NCI-H2107 treated with DMSO at 0.1 percent for 48 hours (cell line): ENCODE results near the gene NTN4.
"Not testable (repeated sequence)": the region's sequence is repeated elsewhere in the genome, so short reads cannot be mapped to it uniquely, and the experiment has no call there.

ENCODE experiments used
- DNase-seq: peaks from one replicate; lab custom pipeline; 2025; ENCODE audit not compliant: unreplicated experiment; lab: John Stamatoyannopoulos, UW

NTN4 gene

GRCh38 chr12:95715177-95715576 lies 75.4 kb downstream of the NTN4 start:
- no peak for DNase-seq

DNA sequence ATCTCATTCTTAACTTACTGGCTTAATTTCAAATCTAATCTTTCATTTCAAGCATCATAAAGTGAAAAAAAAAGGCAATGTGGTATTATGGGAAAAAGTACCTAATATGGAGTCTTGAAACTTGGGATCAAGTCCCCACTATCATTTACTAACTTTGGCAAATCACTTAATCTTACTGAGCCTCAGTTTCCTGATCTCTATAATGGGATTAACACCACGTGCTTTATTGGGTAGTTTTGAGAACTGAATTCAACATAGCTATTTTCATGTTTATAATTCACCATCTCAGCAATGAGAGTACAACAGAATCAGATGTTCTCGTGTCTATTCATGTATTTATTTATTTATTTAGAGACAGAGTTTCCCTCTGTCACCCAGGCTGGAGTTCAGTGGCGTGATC lies 78.3 kb downstream of the NTN4 start:
- DNase-seq = no peak

- DNase-seq = no peak
Measured at GRCh38 chr12:95710386-95710785, 80.2 kb downstream of the NTN4 start.

DNA sequence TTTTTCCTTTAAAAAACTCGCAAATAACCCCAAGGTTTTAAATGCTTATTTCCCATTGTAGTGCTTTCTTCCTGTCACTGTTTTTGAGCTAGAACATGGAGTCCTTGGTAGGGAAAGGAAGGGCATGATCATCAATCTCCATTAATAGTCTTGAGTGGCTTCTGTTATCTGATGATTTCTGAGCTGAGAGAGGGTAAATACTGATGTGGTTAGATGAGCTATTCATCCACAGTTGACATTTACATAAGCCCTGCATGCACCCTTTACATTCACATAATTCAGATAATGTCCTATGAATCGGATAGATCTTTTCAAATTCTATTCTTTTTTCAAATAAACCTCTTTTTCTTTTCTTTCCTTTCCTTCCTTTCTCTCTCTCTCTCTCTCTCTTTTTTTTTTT lies 81.4 kb downstream of the NTN4 start:
- no peak for DNase-seq

DNA sequence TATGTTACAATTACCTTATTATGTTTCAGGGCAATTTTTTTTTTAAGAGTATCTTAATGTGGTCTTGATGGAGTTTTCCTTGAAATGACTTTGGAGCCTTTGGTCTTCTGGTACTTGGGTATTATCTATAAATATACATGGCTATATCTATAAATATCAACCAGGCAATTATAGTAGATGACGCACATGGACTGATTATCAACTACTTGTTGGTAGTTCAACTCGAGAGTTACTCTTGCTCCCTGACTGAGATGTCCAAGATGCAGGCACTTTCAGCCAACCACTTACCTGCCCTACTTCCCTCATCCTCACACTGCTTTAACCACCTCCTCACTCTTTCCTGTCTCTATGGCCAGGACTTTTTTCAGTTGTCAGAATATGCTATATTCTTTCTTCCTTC lies 85.4 kb downstream of the NTN4 start:
- no peak for DNase-seq

DNA sequence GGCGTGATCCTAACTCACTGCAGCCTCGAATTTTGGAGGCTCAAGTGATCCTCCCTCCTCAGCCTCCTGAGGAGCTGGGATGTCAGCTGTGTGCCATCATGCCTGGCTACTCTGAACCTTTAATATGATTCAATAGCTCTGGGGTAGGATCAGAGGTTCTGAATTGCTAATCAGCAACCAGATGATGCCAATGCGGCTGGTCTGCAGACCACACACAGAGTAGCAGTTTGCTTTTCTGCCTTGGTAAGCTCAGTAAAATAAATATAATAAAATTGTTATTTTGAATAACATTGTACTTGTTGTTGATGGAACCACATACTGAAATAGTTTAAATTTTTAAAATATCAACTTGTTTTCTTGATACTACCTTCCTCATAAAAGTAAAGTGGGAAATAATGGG lies 86.6 kb downstream of the NTN4 start:
- DNase-seq = no peak

DNA sequence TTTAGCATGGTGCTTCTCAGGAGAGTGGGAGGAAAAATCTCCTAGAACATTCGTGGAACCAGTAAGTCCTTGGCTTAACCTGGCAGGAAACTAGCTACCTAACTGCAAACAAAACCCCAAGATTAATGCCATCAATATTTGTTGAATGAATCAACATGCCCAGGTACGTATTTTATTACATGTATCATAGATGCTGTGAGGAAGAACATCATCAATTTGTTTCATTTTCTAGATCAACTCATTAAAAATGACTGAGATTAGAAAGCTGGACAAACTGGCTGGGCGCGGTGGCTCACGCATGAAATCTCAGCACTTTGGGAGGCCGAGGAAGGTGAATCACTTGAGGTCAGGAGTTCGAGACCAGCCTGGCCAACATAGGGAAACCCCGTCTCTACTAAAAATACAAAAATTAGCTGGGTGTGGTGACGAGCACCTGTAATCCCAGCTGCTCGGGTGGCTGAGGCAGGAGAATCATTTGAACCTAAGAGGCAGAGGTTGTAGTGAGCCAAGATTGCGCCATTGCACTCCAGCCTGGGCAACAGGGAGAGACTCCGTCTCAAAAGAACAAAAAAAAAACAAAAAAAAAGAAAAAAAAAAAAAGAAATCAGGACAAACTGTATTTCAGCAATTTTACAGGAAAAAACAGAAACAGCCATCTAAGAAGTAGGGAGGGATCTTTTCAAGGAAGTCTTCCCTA lies 88.7 kb downstream of the NTN4 start:
- DNase-seq = no peak

- DNase-seq = no peak
Measured at GRCh38 chr12:95701275-95701674, 89.3 kb downstream of the NTN4 start.

DNA sequence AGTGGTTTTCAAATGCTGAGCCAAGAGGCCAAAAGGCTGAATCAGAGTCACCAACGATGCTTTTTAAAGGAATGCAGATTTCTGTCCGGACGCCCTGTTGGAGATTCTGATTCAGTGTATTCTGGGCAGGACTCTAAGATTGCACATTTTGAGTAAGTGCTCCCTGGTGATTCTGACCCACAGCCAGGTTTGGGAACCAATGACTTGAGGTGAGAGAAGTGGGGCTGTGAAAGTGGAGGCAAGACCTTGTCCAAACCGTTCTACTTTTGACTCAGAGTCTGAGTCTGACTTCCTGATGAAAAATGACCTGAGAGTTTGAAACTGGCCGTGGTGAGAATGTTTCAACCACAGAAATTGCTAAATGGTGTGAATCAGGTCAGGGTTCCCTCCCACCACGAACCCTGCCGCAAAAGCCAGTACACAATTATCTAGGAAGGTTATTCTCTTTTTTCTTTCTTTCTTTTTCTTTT lies 90.2 kb downstream of the NTN4 start:
- no peak for DNase-seq

GRCh38 chr12:95699579-95699978 lies 91.0 kb downstream of the NTN4 start:
- DNase-seq = no peak

- DNase-seq = no peak
Measured at GRCh38 chr12:95694136-95694535, 96.4 kb downstream of the NTN4 start.

DNA sequence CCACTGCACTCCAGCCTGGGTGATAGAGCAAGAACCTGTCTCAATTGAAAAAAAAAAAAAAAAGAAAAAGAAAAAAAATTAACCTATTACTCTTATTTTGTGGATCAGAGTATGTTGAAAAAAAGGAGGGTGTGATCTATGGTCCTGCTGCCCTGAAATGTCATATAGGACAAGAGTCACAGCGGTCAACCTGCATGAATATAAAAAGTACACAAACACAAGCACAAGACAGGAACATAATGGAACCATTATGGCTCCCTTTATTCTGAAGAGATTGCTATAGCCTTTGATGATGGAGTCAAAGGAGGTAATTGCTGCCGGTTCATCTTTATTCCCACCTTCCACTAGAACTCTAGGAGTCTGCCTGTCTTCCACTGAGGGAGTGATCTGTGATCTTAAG lies 96.9 kb downstream of the NTN4 start:
- no peak for DNase-seq

- DNase-seq = no peak
Measured at GRCh38 chr12:95690861-95691635, 99.5 kb downstream of the NTN4 start.

GRCh38 chr12:95687937-95688336 lies 102.6 kb downstream of the NTN4 start:
- no peak for DNase-seq

DNA sequence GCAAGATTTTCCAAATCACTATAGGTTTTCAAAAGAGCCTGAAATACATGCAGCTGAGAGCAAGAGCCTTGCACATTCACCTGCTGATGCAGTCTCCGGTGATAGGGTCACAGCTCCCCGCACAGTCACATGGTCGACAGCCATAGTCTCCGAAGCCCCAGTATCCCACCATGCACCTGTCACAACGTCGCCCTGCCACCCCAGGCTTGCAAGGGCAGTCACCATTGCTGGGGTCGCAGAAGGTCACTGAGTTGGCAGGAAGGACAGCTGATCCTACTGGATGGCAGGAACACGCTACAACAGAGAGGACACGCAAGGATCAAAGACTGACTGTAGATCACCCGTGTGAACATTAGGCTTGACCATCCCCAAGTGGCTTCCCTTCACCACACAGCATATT lies 107.1 kb downstream of the NTN4 start:
- DNase-seq = no peak

- no peak for DNase-seq
Measured at GRCh38 chr12:95681210-95681765, 109.3 kb downstream of the NTN4 start.

DNA sequence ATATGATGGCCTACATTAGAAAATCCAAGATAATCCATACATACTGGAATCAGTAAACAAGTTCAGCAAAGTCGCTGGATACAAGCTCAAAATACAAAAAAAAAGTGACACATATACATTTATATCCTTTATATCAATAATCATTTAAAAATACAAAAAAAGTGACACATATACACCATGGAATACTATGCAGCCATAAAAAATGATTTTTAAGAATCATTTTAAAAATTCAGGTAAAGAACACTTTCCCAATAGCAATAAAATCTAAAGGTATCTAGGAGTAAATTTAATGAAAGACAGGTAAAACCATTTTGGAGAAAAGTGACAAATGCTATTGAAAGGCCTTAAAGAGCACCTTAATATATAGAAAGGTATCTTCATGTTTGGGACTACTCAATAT lies 111.9 kb downstream of the NTN4 start:
- DNase-seq = no peak

DNA sequence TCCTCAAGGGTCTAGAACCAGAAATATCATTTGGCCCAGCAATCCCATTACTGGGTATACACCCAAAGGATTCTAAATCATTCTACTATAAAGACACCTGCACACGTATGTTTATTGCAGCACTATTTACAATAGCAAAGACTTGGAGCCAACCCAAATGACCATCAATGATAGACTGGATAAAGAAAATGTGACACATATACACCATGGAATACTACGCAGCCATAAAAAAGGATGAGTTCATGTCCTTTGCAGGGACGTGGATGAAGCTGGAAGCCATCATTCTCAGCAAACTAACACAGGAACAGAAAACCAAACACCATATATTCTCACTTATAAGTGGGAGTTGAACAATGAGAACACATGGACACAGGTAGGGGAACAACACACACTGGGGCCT lies 112.8 kb downstream of the NTN4 start:
- DNase-seq = not testable (repeated sequence)

DNA sequence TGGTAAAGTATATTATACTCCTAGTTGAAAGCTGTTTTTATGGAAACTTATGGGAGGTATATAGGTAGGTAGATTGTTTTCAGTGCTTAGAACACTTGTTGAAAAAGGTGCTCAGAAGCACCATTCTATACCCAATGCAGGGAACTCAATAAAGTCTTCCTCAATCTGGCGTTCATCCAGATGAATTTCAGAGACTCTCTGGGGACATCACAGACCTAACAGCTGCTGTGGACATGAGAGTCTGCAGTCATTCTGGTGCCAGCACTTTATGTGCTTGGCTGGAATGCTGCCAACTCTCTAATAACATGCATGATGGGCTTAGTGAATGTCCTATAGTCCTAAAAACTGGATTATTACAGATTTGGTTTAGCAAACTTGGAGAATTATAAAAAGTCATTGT lies 115.9 kb downstream of the NTN4 start:
- DNase-seq = peak; percentile 95

- no peak for DNase-seq
Measured at GRCh38 chr12:95674163-95674562, 116.4 kb downstream of the NTN4 start.

- DNase-seq = no peak
Measured at GRCh38 chr12:95673576-95673975, 117.0 kb downstream of the NTN4 start.

- DNase-seq = no peak
Measured at GRCh38 chr12:95672166-95672565, 118.4 kb downstream of the NTN4 start.
